ENCODE measurements around the gene P2RX5.

The P2RX5 gene

DNA sequence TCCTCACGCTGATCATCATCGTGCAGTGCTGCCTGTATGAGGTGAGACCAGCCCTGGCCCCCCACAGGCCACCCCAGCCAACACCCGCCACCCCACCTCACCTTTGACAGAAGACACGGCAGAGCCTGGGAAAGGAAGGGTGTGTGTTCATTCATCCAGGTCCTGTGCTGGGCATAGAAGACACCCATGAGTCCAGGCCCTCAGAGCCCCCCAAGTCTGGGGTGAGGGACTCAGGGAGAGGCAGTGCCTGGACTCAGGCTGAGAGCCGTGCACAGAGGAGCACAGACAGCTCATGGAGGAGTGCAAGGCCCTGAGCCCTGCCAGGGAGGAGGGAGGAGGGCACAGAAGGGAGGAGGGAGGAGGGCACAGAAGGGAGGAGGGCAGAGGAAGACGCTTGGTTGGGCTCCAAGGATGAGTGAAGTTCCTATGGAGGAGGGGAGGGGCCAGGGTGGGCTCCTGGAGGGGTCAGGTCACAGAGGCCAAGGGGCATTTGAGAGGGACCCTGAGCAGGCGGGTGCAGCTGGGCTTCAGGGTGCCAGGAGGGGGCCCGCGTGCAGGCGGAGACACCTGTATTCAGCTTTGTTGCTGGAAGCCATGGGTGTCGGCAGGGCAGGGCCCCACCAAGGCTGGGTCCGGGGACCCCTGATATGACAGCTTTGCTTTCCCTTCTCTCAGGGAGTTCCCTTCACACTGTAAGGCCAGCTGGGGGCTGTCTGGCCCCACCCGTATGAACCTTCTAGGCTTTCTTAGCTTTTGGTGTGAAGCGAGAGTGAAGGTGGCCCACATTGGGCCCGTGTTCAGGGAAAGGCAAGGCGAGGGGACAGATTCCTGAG, 39.0 kb downstream of the P2RX5 start:
- no peak for DNase-seq (ENCODE audit: low read depth)

DNA sequence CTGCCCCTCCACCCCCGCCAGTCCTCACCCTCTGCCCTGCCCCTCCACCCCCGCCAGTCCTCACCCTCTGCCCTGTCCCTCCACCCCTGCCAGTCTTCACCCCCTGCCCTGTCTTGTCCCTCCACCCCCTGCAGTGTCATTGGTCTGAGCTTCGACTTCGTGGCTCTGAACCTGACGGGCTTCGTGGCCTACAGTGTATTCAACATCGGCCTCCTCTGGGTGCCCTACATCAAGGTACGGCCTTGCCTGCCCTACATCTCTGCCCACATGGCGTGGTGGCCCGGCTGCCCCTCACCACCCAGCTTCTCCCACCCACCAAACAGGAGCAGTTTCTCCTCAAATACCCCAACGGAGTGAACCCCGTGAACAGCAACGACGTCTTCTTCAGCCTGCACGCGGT, 39.6 kb downstream of the P2RX5 start:
- no peak for DNase-seq (ENCODE audit: low read depth)

DNA sequence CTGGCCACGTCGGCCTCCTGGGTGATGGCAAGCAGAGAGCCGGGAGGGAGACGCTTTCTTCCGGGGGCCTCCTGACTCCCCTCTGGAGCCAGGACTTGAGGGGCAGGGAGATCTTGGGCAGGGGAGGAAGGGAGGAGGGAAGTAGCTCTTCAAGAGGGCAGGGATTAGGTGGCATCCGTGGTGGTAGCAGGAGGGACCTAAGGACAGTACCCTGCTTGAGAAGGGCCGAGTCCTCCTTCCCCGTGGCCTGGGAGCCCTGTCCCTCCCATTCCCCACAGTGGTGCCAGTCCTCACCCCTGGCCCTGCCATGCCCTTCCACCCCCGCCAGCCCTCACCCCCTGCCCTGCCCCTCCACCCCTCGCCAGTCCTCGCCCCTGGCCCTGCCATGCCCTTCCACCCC, 40.2 kb downstream of the P2RX5 start:
- DNase-seq (ENCODE audit: low read depth) = no peak

DNA sequence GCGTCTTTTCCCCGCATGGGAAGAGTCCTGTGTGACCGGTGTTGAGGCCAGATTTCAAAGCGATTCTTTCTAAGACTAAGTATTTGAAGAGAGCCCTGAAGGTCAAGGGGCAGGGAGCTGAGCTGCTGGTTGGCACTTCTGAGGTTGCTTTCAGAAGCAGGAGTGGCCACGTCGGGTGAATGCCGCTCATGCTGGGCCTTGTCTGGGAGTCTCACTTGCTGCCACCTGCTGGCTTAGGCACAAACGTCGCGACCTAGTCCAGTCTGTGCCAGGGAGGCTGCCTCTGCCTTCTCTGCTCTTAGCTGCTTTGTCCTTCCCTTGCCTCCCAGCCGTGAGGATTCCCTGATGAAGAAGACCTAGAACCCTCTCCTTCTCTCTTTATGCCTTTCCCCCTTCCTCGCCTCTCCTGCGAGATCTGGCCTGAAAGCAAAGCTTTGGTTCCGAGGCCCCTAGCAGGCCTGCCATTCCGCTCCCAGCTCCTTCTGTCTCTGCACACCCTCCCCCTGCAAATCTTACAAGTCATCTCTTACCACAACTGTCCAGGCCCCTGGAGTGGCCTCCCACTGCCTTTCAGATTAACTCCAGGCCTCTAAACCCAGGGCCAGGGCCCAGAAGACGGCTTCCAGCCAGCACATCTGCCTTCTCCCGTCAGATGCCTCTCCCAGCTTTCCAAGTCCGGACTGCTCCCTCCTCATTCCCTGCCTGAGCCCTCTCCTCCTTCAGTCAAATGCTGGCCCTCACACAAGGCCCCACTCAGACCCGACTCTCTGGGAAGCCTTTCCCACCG, 48.0 kb downstream of the P2RX5 start:
- peak; percentile 66 for DNase-seq (ENCODE audit: low read depth)

DNA sequence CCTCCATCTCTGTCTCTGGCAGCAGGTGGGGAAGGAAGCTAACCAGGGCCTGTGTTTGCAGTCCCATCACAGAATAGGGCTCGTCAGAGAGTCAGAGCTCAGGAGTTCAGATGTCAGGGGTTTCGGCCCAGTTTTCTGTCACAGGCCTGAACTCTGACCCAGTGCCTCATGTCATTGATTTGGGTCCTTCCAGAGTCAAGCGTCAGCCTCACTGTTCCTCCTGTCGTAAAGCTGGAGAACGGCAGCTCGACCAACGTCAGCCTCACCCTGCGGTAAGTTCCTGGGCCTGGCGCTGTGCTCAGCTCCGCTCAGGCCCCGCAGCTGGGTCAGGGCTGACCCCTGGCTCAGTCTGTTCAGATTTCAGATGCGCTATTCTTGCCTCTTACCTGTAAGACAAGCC, 48.7 kb downstream of the P2RX5 start:
- no peak for DNase-seq (ENCODE audit: low read depth)

DNA sequence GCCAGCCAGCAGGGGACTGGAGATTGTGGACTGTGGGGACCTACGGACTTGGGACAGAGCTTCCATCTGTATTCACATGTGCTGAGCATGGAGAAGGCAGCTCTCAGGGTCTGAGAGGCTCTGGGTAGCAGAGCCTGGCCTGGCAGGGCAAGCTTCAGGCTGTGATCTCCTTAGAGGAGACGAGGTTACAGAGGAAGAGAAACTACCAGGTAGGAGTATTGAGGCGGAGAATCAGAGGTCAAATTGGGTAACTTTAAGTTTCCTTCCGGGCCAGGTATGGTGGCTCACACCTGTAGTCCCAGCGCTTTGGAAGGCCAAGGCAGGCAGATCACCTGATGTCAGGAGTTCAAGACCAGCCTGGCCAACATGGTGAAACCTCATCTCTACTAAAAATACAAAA, 50.6 kb downstream of the P2RX5 start:
- DNase-seq (ENCODE audit: low read depth) = no peak

DNA sequence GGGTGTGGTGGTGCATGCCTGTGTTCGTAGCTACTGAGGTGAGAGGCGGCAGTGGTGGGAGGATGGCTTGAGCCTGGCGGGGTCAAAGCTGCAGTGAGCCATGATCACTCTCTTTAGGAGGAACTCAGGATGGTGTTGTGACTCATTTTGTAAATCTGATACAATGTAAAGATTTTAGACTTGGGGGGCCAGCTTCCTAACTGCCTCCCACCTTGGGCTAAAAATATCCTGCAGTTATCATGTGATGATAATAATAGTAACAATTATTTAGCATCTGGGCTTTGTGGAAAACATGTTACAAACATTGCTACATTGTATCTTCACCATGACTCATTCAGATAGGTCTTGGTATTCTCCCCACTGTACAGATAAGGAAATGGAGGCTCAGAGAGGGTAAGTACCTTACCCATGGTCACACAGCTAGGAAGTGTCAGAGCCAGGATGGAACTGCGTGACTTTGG, 52.0 kb downstream of the P2RX5 start:
- DNase-seq (ENCODE audit: low read depth) = no peak

DNA sequence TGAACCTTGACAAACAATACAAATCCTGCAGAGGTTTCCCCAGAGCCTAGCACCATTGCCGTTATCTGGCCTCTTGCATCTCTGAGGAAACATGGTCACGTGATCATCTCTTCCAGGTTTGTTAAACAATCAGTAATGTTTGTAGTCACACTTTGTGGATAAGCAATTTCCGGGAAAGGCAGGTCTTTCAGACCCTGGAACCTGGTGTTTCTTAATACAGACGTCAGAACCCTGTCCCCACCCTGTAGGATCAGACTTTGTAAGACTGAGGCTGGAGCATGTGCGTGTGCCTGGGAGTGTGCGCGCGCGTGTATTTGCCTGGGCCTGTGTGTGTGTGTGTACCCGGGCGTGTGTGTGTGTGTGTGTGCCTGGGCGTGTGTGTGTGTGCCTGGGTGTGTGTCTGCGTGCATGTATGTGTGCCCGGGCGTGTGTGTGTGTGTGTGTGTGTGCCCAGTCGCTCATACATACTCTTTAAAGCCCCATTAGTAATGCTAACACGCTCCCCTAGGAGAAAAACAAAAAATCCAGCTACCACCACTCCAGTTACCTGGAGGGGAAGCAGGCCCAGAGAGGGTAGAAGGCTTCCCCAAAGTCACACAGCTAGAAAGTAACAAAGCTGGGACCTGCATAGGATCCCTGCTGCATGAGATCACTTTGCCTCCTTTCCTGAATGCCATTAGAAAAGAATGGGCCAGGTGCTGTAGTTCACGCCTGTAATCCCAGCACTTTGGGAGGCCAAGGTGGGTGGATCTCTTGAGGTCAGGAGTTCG, 54.1 kb downstream of the P2RX5 start:
- DNase-seq (ENCODE audit: low read depth) = no peak

DNA sequence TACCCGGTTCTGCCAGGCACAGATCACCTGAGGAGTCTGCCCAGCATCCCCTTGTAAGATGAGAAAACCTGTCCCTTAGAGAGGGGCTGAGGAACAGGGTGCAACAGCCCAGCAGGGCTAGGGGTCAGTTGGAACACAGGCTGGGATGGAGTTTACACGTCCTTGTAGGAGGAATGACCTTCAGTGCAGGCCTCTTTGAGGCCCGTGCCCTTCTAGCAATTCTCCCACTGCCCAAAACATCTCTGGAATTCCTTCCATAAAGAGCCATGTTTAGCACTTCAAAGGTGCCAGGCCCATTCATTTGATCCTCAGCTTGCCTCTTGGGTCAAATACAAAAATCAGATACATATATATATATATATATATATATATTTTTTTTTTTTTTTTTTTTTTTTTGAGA, 54.9 kb downstream of the P2RX5 start:
- DNase-seq (ENCODE audit: low read depth) = no peak

DNA sequence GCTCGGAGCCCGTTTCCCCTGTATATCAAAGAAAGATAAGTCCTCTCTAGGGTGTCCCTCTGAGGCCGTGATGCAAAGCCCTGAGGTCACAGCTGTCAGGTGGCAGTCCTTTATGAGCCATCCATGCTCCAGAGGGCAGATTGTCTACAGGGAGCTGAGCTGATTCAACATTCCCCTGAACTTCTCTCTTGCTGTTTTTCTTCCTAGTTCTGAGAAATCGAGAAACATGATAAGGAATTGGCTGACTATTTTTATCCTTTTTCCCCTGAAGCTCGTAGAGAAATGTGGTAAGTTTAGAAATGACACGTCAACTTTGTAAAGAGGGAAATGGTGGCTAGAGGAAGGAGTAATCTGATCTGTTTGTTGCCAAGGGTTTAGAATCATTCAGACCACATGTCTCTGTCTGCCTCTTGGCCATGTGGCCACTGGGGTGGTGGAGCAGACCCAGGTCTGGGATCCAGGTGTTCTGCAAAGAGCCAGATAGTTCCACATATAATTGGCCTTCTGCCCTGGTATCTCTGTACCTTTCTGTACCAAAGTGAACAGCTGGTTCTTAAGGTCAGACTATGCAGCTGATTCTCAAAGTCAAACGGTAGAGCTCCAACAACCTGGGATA, 55.9 kb downstream of the P2RX5 start:
- peak; percentile 85 for DNase-seq (ENCODE audit: low read depth)

DNA sequence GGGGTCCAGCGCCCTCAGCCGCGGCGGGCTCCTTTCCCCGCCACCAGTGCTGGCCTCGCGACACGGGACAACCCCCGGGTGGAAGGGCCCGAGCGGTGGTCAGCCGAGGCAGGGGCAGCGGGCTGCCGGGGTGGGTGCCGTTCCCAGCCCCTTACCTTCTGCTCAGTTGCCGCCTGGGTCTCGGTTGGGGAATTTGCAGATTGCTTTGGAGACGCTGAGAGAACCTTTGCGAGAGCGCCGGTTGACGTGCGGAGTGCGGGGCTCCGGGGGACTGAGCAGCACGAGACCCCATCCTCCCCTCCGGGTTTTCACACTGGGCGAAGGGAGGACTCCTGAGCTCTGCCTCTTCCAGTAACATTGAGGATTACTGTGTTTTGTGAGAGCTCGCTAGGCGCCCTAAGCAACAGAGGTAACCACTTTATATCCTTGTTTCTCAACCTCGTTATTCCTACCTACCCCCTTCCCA, 59.0 kb downstream of the P2RX5 start:
- DNase-seq (ENCODE audit: low read depth) = no peak

DNA sequence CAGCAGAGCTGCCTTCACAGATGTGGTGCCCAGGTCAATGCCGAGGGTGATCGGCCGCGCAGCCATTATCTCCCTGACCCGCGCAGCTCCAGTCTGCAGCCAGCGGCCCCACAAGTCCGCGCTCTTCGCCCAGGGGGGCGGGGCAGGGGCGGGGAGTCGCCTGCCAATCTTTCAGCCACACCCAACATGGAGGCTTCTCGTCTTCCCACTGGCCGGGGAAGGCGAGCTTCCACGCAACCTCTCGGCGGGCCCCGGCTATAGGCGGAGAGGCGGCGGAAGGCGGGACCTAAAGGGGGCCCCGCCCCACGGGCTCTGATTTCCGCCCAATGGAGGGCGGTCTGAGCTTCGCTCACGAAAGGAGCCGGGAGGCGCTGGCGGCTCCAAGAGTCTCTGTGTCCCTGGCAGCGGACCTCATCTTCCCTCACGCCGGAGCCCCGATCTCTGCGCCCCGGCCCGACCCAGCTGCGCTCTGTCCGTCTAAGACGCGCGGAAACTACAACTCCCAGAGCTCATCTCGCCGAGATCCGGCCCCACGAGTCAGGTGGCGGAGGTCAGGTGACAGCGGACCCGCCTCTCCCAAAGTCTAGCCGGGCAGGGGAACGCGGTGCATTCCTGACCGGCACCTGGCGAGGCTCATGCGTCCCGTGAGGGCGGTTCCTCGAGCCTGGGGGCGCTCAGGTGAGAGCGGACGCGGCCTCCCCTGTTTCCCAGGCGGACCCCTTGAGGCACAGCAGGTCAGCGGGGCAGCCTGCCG, 59.6 kb downstream of the P2RX5 start, which contains the start of the genes CTNS and SHPK:
TSS of gene CTNS (plus strand) at position 607 of the 754 bp plus-strand sequence. CDS start 3,447 bp downstream, outside the sequence.
TSS of gene SHPK (minus strand) at position 97 of the 754 bp plus-strand sequence. CDS start at position 66, 31 bp downstream.
- peak; percentile 98 for DNase-seq (ENCODE audit: low read depth)

DNA sequence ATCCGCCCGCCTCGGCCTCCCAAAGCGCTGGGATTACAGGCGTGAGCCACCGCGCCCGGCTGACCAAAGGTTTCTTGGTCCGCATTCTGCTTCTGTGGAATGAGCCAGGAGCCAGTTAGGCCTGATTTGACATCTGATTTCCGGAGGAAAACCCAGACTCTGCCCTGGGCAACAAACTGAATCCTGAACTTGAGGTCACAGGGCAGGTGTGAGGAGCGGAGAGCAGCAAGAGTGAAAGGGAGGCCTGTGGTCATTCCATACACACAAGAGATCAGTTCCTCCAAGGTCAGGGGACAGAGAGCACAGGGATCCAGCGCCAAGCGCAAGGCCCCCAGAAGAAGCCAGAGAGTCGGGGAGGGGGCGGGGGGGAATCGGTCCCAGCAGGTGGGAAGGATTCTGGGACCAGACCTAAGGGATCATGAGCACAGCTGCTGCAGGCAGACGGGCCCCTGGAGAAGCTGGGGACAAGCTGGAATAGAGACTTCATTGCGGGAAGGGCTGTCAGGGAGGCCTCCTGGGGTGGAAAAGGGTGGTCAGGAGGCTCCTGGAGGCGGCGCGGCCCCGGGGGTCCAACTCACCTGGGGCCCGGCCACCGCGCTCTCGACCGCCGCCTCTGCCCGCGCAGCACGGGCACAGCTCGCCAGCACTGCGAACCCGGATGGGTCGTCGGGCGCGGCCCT, 60.3 kb downstream of the P2RX5 start:
- DNase-seq (ENCODE audit: low read depth) = no peak

DNA sequence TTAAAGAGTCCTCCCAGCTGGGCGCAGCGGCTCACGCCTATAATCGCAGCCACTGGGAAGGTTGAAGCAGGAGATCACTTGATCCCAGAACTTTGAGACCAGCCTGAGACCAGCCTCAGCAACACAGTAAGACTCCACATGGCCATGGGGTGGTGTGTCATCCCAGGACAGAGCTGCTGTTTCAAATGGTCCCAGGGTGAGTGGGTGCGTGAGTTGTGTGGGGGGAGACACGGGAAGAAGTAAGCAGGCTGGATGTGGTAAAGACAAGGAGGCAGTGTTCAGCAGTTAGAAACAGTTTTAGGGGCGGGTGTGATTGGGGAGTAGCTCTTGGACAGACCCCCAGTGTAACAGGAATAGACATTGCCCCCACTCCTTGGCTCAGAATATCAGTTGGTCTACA, 63.7 kb downstream of the P2RX5 start:
- no peak for DNase-seq (ENCODE audit: low read depth)

DNA sequence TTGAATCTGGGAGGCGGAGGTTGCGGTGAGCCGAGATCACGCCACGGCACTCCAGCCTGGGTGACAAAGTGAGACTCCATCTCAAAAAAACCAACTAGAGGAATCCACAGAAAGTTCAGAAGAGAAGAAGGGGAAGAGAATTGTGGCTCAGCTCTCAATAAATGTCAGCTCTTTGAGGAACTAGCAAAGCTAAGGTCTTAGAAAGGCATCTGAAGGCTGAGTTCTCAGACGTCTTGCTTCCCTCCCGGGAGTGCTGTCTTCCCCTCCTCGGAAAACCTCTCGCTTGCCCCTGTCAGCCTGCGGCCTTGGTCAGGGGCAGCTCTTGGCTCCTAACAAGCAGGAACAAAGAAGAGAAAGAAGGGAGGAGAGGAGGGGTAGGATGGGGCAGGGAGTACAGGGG, 65.2 kb downstream of the P2RX5 start:
- no peak for DNase-seq (ENCODE audit: low read depth)

DNA sequence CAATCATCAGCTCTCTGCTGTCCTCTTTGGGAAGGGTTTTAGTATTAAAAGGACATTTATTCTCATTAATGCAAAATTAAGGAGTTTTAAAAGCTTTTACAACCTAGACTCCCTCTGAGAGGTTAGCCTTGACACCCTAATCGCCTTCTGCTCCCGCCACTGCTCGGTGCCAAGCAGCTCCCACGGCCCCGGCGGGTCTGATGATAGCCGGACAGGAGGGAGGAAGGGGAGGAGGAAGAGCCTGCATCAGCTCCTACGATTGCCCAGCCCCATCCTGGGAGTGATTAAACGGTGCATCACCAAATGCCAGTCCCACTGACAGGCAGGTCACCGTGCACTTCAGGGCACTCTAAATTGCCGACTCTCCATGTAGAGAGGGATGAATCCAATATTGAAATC, 68.2 kb downstream of the P2RX5 start:
- DNase-seq (ENCODE audit: low read depth) = no peak

DNA sequence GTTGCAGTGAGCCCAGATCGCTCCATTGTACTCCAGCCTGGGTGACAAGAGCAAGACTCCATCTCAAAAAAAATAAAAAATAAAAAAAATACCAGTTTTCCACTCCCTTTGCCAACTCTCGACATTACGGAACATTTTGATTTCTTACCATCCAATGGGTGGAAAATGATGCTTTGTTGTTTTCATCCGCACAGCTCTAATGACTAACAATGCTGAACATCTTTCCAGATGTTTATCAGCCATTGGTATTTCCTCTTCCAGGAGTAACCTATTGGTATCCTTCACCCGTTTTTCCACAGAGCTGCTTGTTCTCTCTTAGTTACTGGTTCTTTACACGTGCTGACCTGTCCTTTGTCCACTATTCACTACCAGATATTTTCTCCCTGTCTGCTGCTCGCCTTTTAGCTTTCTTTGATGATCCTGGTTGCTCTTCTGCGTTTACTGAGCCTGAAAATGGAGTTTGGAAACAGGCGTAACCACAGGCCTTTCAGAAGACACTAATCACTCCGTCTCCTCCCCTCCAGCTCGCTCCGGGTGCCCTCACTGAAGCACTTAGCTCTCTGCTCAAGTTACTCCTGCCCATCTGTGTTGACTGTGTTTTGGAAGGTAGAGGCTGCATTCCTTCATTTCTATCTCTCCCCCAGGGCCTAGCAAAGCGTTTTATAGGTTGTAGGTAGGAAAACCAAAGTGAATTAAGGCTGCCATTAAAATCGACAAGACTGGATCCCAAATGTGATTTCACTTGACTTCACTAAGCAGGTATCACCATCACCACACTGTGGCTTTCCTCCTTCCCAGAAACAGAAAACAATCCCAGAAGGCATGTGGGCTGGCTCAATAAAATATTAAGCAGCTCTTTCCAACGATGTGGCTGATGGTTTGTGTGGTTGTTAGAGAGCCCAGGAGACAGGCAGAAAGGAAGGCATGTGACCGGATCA, 68.9 kb downstream of the P2RX5 start:
- DNase-seq (ENCODE audit: low read depth) = no peak
